GM12878 (cell line): Measurements from ENCODE around the gene SLC26A11.

Experiments used
- ETV6 ChIP-seq, 2 experiments: fragments of 450-650 bp in 1 of 2; IDR thresholded peaks in 1 of 2; conservative IDR thresholded peaks in 1 of 2; 2 replicates each; pipeline ENCODE4 v1.6.1; 2014; ENCODE audit warnings: antibody characterized with exemption in 1 of 2, borderline replicate concordance in 1 of 2, low read depth in 1 of 2, mild to moderate bottlenecking in 1 of 2, moderate library complexity in 1 of 2
- POLR2A ChIP-seq: IDR thresholded peaks from 2 replicates; pipeline ENCODE4 v1.6.1; 2011; ENCODE audit warnings: low read depth, mild to moderate bottlenecking, low read length

DNA sequence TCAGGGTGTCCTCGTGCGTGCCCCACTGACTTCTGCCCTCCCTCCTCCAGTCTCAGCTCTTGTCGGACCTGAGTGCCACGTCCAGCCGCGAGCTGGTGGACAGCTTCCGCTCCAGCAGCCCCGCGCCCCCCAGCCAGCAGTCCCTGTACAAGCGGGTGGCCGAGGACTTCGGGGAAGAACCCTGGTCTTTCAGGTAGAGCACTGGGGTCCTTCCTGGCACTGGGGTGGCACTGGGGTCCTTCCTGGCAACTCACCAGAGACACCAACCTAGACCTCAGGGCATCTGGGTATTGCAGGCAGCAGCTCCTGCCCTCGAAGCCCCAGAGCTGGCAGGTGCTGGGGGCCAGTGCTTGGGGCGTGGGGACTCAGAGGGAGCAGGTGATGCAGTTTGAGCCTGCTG, 25.1 kb upstream of the SLC26A11 start:
- TF ChIP-seq POLR2A (no peak), ETV6 (conservative IDR thresholded peaks at IDR 0.05 in 1 of 2, IDR thresholded peaks at IDR 0.05 in 1 of 2; ENCODE audit: borderline replicate concordance in 1 of 2, low read depth in 1 of 2) (no peak)
